H1 (cell line): ENCODE results near the gene NDUFA11. TPM values are rescaled to one million over a fixed set of nuclear protein-coding genes. Genes with fewer than 3 reads are reported as not detected.

Source experiments
- CTCF ChIA-PET: fragments of 300-600 bp; sonication (Branson Sonifier 250); formaldehyde crosslinking; loops from one replicate; lab custom pipeline; 2021; ENCODE audit not compliant: partially characterized antibody; lab: Charles Lee
- POLR2A ChIA-PET: fragments of 300-600 bp; sonication (Branson Sonifier 250); formaldehyde crosslinking; loops from one replicate; lab custom pipeline; 2021; ENCODE audit warnings: inconsistent platforms; ENCODE audit not compliant: partially characterized antibody; lab: Charles Lee
- DNase-seq, 2 experiments: peaks; one replicate each; pipeline versions ENCODE4 v3.0.0 to v3.0.0-alpha.2; 2010 to 2022; ENCODE audit warnings: low spot score in 2 of 2, low read depth in 1 of 2, mixed read lengths in 1 of 2
- FAIRE-seq: peaks from 2 replicates; lab custom pipeline; 2011; peaks lifted over from hg19 to GRCh38; lab: Jason Lieb, UNC
- H2AFZ ChIP-seq: 2 replicates; pipeline ENCODE4 v1.8.1; 2012; ENCODE audit warnings: low read length, inconsistent platforms
- H2AK5ac ChIP-seq: 2 replicates; pipeline ENCODE4 v1.6.1; 2013; ENCODE audit warnings: low read depth, low read length
- H2BK120ac ChIP-seq: replicated peaks from 2 replicates; pipeline ENCODE3; 2013; ENCODE audit warnings: low read depth, low read length, inconsistent platforms
- H2BK12ac ChIP-seq: 2 replicates; pipeline ENCODE4 v1.6.1; 2013; ENCODE audit warnings: low read depth, low read length
- H2BK15ac ChIP-seq: 2 replicates; pipeline ENCODE4 v1.6.1; 2013; ENCODE audit warnings: low read length
- H2BK20ac ChIP-seq: 2 replicates; pipeline ENCODE4 v1.6.1; 2013; ENCODE audit warnings: low read length
- H2BK5ac ChIP-seq: 2 replicates; pipeline ENCODE4 v1.6.1; 2013; ENCODE audit warnings: low read depth, low read length
- H3K14ac ChIP-seq: 2 replicates; pipeline ENCODE4 v1.6.1; 2013; ENCODE audit warnings: inconsistent platforms; ENCODE audit not compliant: insufficient read length
- H3K18ac ChIP-seq: 2 replicates; pipeline ENCODE4 v1.6.1; 2013; ENCODE audit warnings: low read length; ENCODE audit errors: extremely low read depth
- H3K23ac ChIP-seq: 2 replicates; pipeline ENCODE4 v1.6.1; 2013; ENCODE audit warnings: inconsistent platforms; ENCODE audit not compliant: insufficient read length
- H3K23me2 ChIP-seq: 2 replicates; pipeline ENCODE4 v1.6.1; 2013; ENCODE audit warnings: low read depth, low read length
- H3K27ac ChIP-seq: 2 replicates; pipeline ENCODE4 v1.6.1; 2011; ENCODE audit warnings: low read depth, low read length, inconsistent platforms
- H3K27me3 ChIP-seq, 4 experiments: replicated peaks in 1 of 4; 1 replicate in 1 of 4; 2 replicates in 3 of 4; pipeline versions ENCODE4 v1.6.1 to v1.8.1; 2011 to 2013; ENCODE audit warnings: low read length in 3 of 4, mild to moderate bottlenecking in 3 of 4, inconsistent platforms in 2 of 4, mixed read lengths in 2 of 4, moderate library complexity in 1 of 4; ENCODE audit not compliant: control insufficient read depth in 3 of 4, insufficient read depth in 3 of 4; ENCODE audit errors: extremely low read depth in 1 of 4
- H3K36me3 ChIP-seq, 4 experiments: 2 replicates each; pipeline versions ENCODE4 v1.6.1 to v1.8.1; 2011 to 2013; ENCODE audit warnings: mild to moderate bottlenecking in 4 of 4, low read length in 3 of 4, moderate library complexity in 2 of 4, control low read depth in 1 of 4, inconsistent platforms in 1 of 4; ENCODE audit not compliant: insufficient read depth in 4 of 4, control insufficient read depth in 2 of 4
- H3K4ac ChIP-seq: replicated peaks from 2 replicates; pipeline ENCODE3; 2013; ENCODE audit warnings: low read length, low read depth, mixed read lengths, inconsistent platforms; ENCODE audit not compliant: insufficient read length
- H3K4me1 ChIP-seq, 4 experiments: replicated peaks in 1 of 4; 1 replicate in 1 of 4; 2 replicates in 3 of 4; pipeline versions ENCODE4 v1.6.1 to v1.8.1; 2011 to 2013; ENCODE audit warnings: low read length in 3 of 4, inconsistent platforms in 2 of 4, mixed read lengths in 1 of 4; ENCODE audit not compliant: insufficient read depth in 4 of 4, control insufficient read depth in 3 of 4
- H3K4me2 ChIP-seq, 2 experiments: 2 replicates each; pipeline versions ENCODE4 v1.6.1 to v1.8.1; 2011 to 2013; ENCODE audit warnings: low read depth in 2 of 2, low read length in 2 of 2, control low read depth in 1 of 2, inconsistent platforms in 1 of 2, mild to moderate bottlenecking in 1 of 2; ENCODE audit not compliant: insufficient read depth in 1 of 2
- H3K4me3 ChIP-seq, 4 experiments: fragments of 200-600, 300-600 bp in 1 of 4; sonication (generic), shearing (Covaris generic), sonication (Bioruptor Twin) in 1 of 4; 2 replicates each; pipeline versions ENCODE4 v1.5.1 to v1.8.1; 2011 to 2016; ENCODE audit warnings: low read length in 4 of 4, low read depth in 3 of 4, control low read depth in 2 of 4, inconsistent platforms in 2 of 4, mild to moderate bottlenecking in 2 of 4, mixed read lengths in 1 of 4, moderate library complexity in 1 of 4; ENCODE audit not compliant: insufficient read depth in 2 of 4; ENCODE audit errors: extremely low read depth in 1 of 4
- H3K56ac ChIP-seq: replicated peaks from 2 replicates; pipeline ENCODE3; 2013; ENCODE audit warnings: low read depth, mild to moderate bottlenecking, mixed read lengths, low read length, inconsistent platforms; ENCODE audit not compliant: insufficient read length
- H3K79me1 ChIP-seq: 2 replicates; pipeline ENCODE4 v1.6.1; 2013; ENCODE audit warnings: low read depth, low read length, control low read depth
- H3K79me2 ChIP-seq, 2 experiments: 2 replicates each; pipeline versions ENCODE4 v1.6.1 to v1.8.1; 2012 to 2013; ENCODE audit warnings: low read length in 2 of 2, mild to moderate bottlenecking in 2 of 2, inconsistent platforms in 1 of 2; ENCODE audit not compliant: insufficient read depth in 2 of 2, control insufficient read depth in 1 of 2
- H3K9ac ChIP-seq, 4 experiments: replicated peaks in 1 of 4; 1 replicate in 1 of 4; 2 replicates in 3 of 4; pipeline versions ENCODE4 v1.6.1 to v1.8.1; 2011 to 2013; ENCODE audit warnings: low read depth in 3 of 4, low read length in 3 of 4, control low read depth in 2 of 4, mild to moderate bottlenecking in 2 of 4, moderate library complexity in 2 of 4, inconsistent platforms in 1 of 4; ENCODE audit errors: extremely low read depth in 1 of 4
- H3K9me3 ChIP-seq, 2 experiments: 2 replicates each; pipeline versions ENCODE4 v1.6.1 to v1.8.1; 2012 to 2013; ENCODE audit warnings: mild to moderate bottlenecking in 2 of 2, moderate library complexity in 2 of 2, control low read depth in 1 of 2, inconsistent platforms in 1 of 2, low read depth in 1 of 2, low read length in 1 of 2, mixed read lengths in 1 of 2; ENCODE audit not compliant: insufficient read depth in 2 of 2
- H4K20me1 ChIP-seq, 2 experiments: replicated peaks in 1 of 2; 2 replicates each; pipeline versions ENCODE3 to v1.8.1; 2011 to 2013; ENCODE audit warnings: inconsistent platforms in 2 of 2, low read length in 2 of 2, mild to moderate bottlenecking in 1 of 2; ENCODE audit not compliant: insufficient read depth in 2 of 2, control insufficient read depth in 1 of 2
- H4K5ac ChIP-seq: 2 replicates; pipeline ENCODE4 v1.6.1; 2013; ENCODE audit warnings: low read length, low read depth, mixed read lengths, inconsistent platforms; ENCODE audit not compliant: insufficient read length
- H4K8ac ChIP-seq: 2 replicates; pipeline ENCODE4 v1.8.0; 2013; ENCODE audit warnings: mild to moderate bottlenecking, moderate library complexity, low read length, inconsistent platforms; ENCODE audit not compliant: insufficient read depth; ENCODE audit errors: extremely low read depth
- H4K91ac ChIP-seq: replicated peaks from 2 replicates; pipeline ENCODE3; 2013; ENCODE audit warnings: low read length, mixed read lengths, inconsistent platforms; ENCODE audit not compliant: insufficient read length
- ASH2L ChIP-seq: fragments of 200-600, 300-600 bp; sonication (generic); IDR thresholded peaks from one replicate; pipeline ENCODE4 v1.7.1; 2017; ENCODE audit warnings: low read length
- GTF2F1 ChIP-seq: IDR thresholded peaks from 2 replicates; pipeline ENCODE4 v1.6.1; 2012; ENCODE audit warnings: low read depth, low read length, improper control_type of control experiment, borderline replicate concordance
- JUND ChIP-seq: IDR thresholded peaks from 2 replicates; pipeline ENCODE4 v1.6.1; 2011; ENCODE audit warnings: mild to moderate bottlenecking, improper control_type of control experiment, low read length
- KDM1A ChIP-seq: fragments of 200-600, 300-600 bp; sonication (generic); IDR thresholded peaks from 2 replicates; pipeline ENCODE4 v1.7.1; 2016; ENCODE audit warnings: mild to moderate bottlenecking, low read length, borderline replicate concordance
- SAP30 ChIP-seq: fragments of 300-600 bp; sonication (generic); IDR thresholded peaks from 2 replicates; pipeline ENCODE4 v1.7.1; 2012; ENCODE audit warnings: low read length, moderate library complexity, mild to moderate bottlenecking, inconsistent platforms; ENCODE audit not compliant: insufficient read depth, insufficient replicate concordance
- SIN3A ChIP-seq, 2 experiments: IDR thresholded peaks in 1 of 2; conservative IDR thresholded peaks in 1 of 2; 2 replicates each; pipeline ENCODE4 v1.6.1; 2011 to 2012; ENCODE audit warnings: low read length in 2 of 2, improper control_type of control experiment in 1 of 2, low read depth in 1 of 2, mild to moderate bottlenecking in 1 of 2
- WGBS, 2 experiments: shearing (Covaris generic) in 1 of 2; methylation state at CpG; one replicate each; pipeline versions ENCODE4 v1.1.6 to v1.1.7; 2013 to 2015; ENCODE audit warnings: low lambda C conversion rate in 2 of 2, mixed read lengths in 2 of 2, inconsistent platforms in 1 of 2, low coverage in 1 of 2, missing lambda C conversion rate in 1 of 2; ENCODE audit not compliant: insufficient replicate concordance in 2 of 2, insufficient coverage in 1 of 2, insufficient read length in 1 of 2; ENCODE audit errors: extremely low coverage in 1 of 2, missing lambda C conversion rate in 1 of 2; 5-methylcytosine and 5-hydroxymethylcytosine counted together
- long read RNA-seq, 2 experiments: library from RNA in 1 of 2; library from capped mRNA in 1 of 2; stranded (forward); transcript quantifications; one replicate each; pipeline ENCODE4 v2.0.0, GENCODE V29; 2021; ENCODE audit warnings: inconsistent platforms in 1 of 2
- polyA minus RNA-seq, 3 experiments: library from RNA; depleted of rRNA, polyadenylated mRNA; stranded (reverse); fragments of >200 nt; gene quantifications; 1 replicate in 2 of 3; 2 replicates in 1 of 3; pipeline ENCODE4 v1.2.3, GENCODE V29; 2011
- polyA plus RNA-seq, 7 experiments: library from polyadenylated mRNA; depleted of rRNA in 3 of 7; stranded (reverse) in 5 of 7; unstranded in 2 of 7; fragments of >200 nt in 5 of 7; fragments of 200-250 nt in 2 of 7; gene quantifications; 1 replicate in 5 of 7; 2 replicates in 1 of 7; 4 replicates in 1 of 7; pipeline versions ENCODE4 v1.2.1 to v1.2.3, GENCODE V29; 2011 to 2013; ENCODE audit warnings: missing spikeins in 2 of 7, mixed read lengths in 2 of 7
- total RNA-seq: library from RNA; stranded (reverse); fragmentation: NEBNext Ultra II Directional; extraction: Animal tissue kit (Norgen Biotek cat#: 25700); gene quantifications from 2 replicates; pipeline ENCODE4 v1.2.1, GENCODE V29; 2021

NDUFA11 gene
- 205 and 206 TPM in 2 replicates for total RNA-seq
- polyA plus RNA-seq (2011; rRNA removed), result 1,037 and 1,353 TPM in 2 replicates
- 521 TPM for polyA plus RNA-seq (2011; cell fraction: cytosol; rRNA removed)
- polyA plus RNA-seq (2011; cell fraction: nucleus; rRNA removed), result 400 TPM
- 90.6 to 331 TPM (median 298 TPM) in 4 replicates for polyA plus RNA-seq (2012, experiment 1 of 2)
- polyA plus RNA-seq (2012, experiment 2 of 2), result 720 TPM
- polyA plus RNA-seq (2013, experiment 1 of 2), result 258 TPM
- 272 TPM for polyA plus RNA-seq (2013, experiment 2 of 2)
- polyA minus RNA-seq (2011; rRNA and poly(A)+ RNA removed), result 28.0 and 42.3 TPM in 2 replicates
- 42.3 TPM for polyA minus RNA-seq (2011; cell fraction: cytosol; rRNA and poly(A)+ RNA removed)
- 35.8 TPM for polyA minus RNA-seq (2011; cell fraction: nucleus; rRNA and poly(A)+ RNA removed)
- long read RNA-seq, experiment 1, transcript NDUFA11-201 (4 exons, 539 nt), result major isoform, 164 of 184 reads
- long read RNA-seq, experiment 1, transcript NDUFA11-206 (5 exons, 657 nt), result minor isoform, 5 of 184 reads
- long read RNA-seq, experiment 1, partial matches to known transcripts, result 5 of 184 reads
- long read RNA-seq, experiment 1, other reads (novel, unspliced or antisense), result 5 of 184 reads
- long read RNA-seq, experiment 2, partial matches to known transcripts, result 0 of 4 reads
- long read RNA-seq, experiment 2, other reads (novel, unspliced or antisense), result 1 of 4 reads

DNA sequence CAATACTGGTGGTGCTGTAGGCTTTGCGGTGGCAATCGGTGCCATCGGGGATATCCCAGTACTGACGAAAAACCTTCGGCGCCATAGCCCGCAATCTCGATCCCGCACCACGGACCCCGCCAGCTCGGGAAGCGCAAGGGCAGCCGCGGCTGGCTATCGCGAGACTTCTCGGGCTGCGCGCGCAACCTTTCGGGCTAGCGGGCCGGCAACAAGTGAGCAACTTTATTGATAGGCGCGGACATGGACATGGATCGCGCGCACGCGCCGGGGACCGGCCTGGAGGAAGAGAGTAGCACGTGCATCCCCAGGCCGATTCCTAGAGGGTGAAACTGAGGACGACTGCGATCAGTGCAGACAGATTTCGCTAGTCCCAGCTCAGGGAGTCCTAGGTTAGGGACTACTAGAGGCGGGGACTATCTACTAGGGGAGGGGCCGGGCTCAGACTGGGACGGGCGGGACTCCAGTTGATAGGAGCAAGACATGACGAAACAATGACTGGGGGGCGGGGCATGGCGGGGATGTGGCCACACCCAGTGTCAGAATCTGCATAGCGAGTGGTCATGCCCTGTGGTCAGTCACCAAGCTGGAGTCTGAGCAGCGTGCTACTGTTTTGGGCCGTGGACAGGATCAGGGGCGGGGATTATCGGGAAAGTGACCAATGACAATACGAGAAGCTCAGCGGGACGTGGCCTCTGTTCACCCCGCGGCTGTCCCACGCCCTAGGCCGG is at the start of gene NDUFA11:
Gene NDUFA11, minus strand, starts transcription at position 167 of the 728 bp plus-strand sequence. Its CDS starts 82 bp downstream, at position 85.
- Histone ChIP-seq H3K79me1 (peaks cover 5% of the 10 kb centered on the region), H2BK120ac (no peak within 1 kb of the TSS), H2BK12ac (peak within 1 kb of the TSS; percentile 65; the same call in 1 of the 2 replicates), H3K14ac (no peak within 1 kb of the TSS), H3K4me2 (peak within 1 kb of the TSS; percentile 58 to 90), H4K8ac (peak within 1 kb of the TSS; percentile 98), H3K56ac (peak within 1 kb of the TSS; percentile 82), H3K18ac (peak within 1 kb of the TSS; percentile 87), H3K4ac (peak within 1 kb of the TSS; percentile 47), H3K79me2 (peaks cover 3 to 33% of the 10 kb centered on the region in 2 experiments; a peak in 3 of 4 replicates), H2AK5ac (0 out of 2 replicates have a peak within 1 kb of the TSS, but pooled peaks have one; percentile 39), H3K27ac (peak within 1 kb of the TSS; percentile 87), H2BK15ac (0 out of 2 replicates have a peak within 1 kb of the TSS, but pooled peaks have one; percentile 65), H3K27me3 (no peaks in the 10 kb centered on the region), H2BK20ac (no peak within 1 kb of the TSS), H3K23ac (no peak within 1 kb of the TSS), H2AFZ (peak within 1 kb of the TSS; percentile 97; the same call in 1 of the 2 replicates), H3K4me1 (peaks cover 0 to 5% (median 0%) of the 10 kb centered on the region in 4 experiments; a peak in 4 of 7 replicates), H3K36me3 (no peaks in the 10 kb centered on the region), H3K4me3 (peak within 1 kb of the TSS; percentile 80 to 99 (median 95)), H4K5ac (peak within 1 kb of the TSS; percentile 94), H3K23me2 (peaks cover 9% of the 10 kb centered on the region), H3K9me3 (no peaks in the 10 kb centered on the region), H4K91ac (peak within 1 kb of the TSS; percentile 80), H4K20me1 (peaks cover 3 to 11% of the 10 kb centered on the region in 2 experiments), H2BK5ac (peak within 1 kb of the TSS; percentile 98), H3K9ac (peak within 1 kb of the TSS; percentile 86 to 99 (median 96))
- 2% methylated on average over 54 of the region's 57 CpGs; no CpG with 5 or more reads in 1 of the 2 experiments for WGBS, 2 experiments
- CTCF ChIA-PET, result interaction anchor here (1.7 to 6.5 kb wide), 4 partner anchors 12 to 100 kb away, joined by 3 to 43 read pairs (median 16); partner anchors contain the start of gene NRTN
- FAIRE-seq (no peak), DNase-seq (peak; percentile 93 to 99)
- POLR2A ChIA-PET, result interaction anchor here (0.7 to 6.1 kb wide), 22 partner anchors 8 to 214 kb away, joined by 3 to 49 read pairs (median 6); partner anchors contain the start of genes CAPS, DUS3L, LONP1 and RANBP3
- TF ChIP-seq GTF2F1 (peak; percentile 63; the same call in 1 of the 2 replicates), ASH2L (peak; percentile 97), SIN3A (conservative IDR thresholded peaks at IDR 0.05 in 1 of 2, IDR thresholded peaks at IDR 0.05 in 1 of 2; ENCODE audit: low read depth in 1 of 2, low read length in 2 of 2) (peak; percentile 77 to 90), KDM1A (no peak), SAP30 (peak; percentile 98), JUND (no peak)
